D721Med (cell line): Measurements from ENCODE around the gene TOR4A.

Experiments
- DNase-seq: peaks from one replicate; pipeline ENCODE4 v3.0.0; 2011; ENCODE audit warnings: low spot score; ENCODE audit not compliant: insufficient read length
- FAIRE-seq: peaks from 2 replicates; lab custom pipeline; 2011; peaks lifted over from hg19 to GRCh38; lab: Jason Lieb, UNC
- CTCF ChIP-seq: IDR thresholded peaks from 2 replicates; pipeline ENCODE4 v1.5.1; 2012; ENCODE audit warnings: mild to moderate bottlenecking, control low read depth; ENCODE audit not compliant: insufficient read depth; ENCODE audit errors: missing control alignments

TOR4A gene

GRCh38 chr9:137305798-137306065 is 28.2 kb downstream of the TOR4A start:
- FAIRE-seq (no peak), DNase-seq (no peak)
- no peak for TF ChIP-seq CTCF

GRCh38 chr9:137306066-137306849 is 28.7 kb downstream of the TOR4A start:
- no peak for TF ChIP-seq CTCF
- no peak for DNase-seq
- no peak for FAIRE-seq

- DNase-seq = no peak
- TF ChIP-seq CTCF = no peak
- FAIRE-seq = no peak
These were observed 29.3 kb downstream of the TOR4A start for GRCh38 chr9:137306850-137307254.

GRCh38 chr9:137307255-137308056 is 29.9 kb downstream of the TOR4A start:
- FAIRE-seq (no peak), DNase-seq (no peak)
- TF ChIP-seq CTCF = no peak

- DNase-seq (peak; percentile 29), FAIRE-seq (no peak)
- no peak for TF ChIP-seq CTCF
These were observed 30.6 kb downstream of the TOR4A start for GRCh38 chr9:137308057-137308619.

- no peak for FAIRE-seq
- peak; percentile 24 for DNase-seq
- TF ChIP-seq CTCF = no peak
These were observed 32.1 kb downstream of the TOR4A start for GRCh38 chr9:137309368-137310188.
